GM23338 (cell line): Measurements from ENCODE around the gene C10orf105. TPM values are rescaled to one million over a fixed set of nuclear protein-coding genes. Genes with fewer than 3 reads are reported as not detected.
A peak's percentile ranks its signal among the peaks of the same experiment; 100 is the strongest.

Experiments used
- ATAC-seq: fragments of 200-7000 bp; cut with Tn5 transposase; 3 replicates; pipeline ENCODE4 v1.9.1; 2020
- DNase-seq: peaks from one replicate; pipeline ENCODE4 v3.0.0-alpha.2; 2015; ENCODE audit warnings: low spot score
- H2AFZ ChIP-seq: fragments of 200-600 bp; sonication (generic); 2 replicates; pipeline ENCODE4 v1.8.0; 2016; ENCODE audit warnings: antibody characterized with exemption, mild to moderate bottlenecking, moderate library complexity
- H3F3A ChIP-seq: fragments of 200-600 bp; sonication (generic); replicated peaks from 2 replicates; pipeline ENCODE4 v1.8.0; 2017; ENCODE audit warnings: antibody characterized with exemption, mixed run types, low read depth
- H3K27ac ChIP-seq: fragments of 200-600 bp; sonication (generic); 2 replicates; pipeline ENCODE4 v1.6.1; 2016; ENCODE audit warnings: low read depth
- H3K27me3 ChIP-seq: fragments of 200-600 bp; sonication (generic); 2 replicates; pipeline ENCODE4 v1.8.0; 2016; ENCODE audit warnings: mild to moderate bottlenecking, mixed run types, moderate library complexity; ENCODE audit not compliant: insufficient read depth
- H3K36me3 ChIP-seq: fragments of 200-600 bp; sonication (generic); 2 replicates; pipeline ENCODE4 v1.8.0; 2016; ENCODE audit warnings: mild to moderate bottlenecking; ENCODE audit not compliant: insufficient read depth
- H3K4me1 ChIP-seq: fragments of 200-600 bp; sonication (generic); 2 replicates; pipeline ENCODE4 v1.8.0; 2016; ENCODE audit warnings: mild to moderate bottlenecking, moderate library complexity; ENCODE audit not compliant: insufficient read depth
- H3K4me2 ChIP-seq: fragments of 200-600 bp; sonication (generic); 2 replicates; pipeline ENCODE4 v1.7.1; 2017; ENCODE audit warnings: mixed run types
- H3K4me3 ChIP-seq: fragments of 200-600 bp; sonication (generic); 2 replicates; pipeline ENCODE4 v1.6.1; 2016; ENCODE audit warnings: mixed run types
- H3K79me2 ChIP-seq: fragments of 200-600 bp; sonication (generic); replicated peaks from 2 replicates; pipeline ENCODE4 v1.8.0; 2017; ENCODE audit warnings: mild to moderate bottlenecking; ENCODE audit not compliant: insufficient read depth
- H3K9me2 ChIP-seq: fragments of 200-600 bp; sonication (generic); 2 replicates; pipeline ENCODE4 v1.8.0; 2017; ENCODE audit not compliant: insufficient read depth
- H4K20me1 ChIP-seq: fragments of 200-600 bp; sonication (generic); replicated peaks from 2 replicates; pipeline ENCODE4 v1.8.0; 2017; ENCODE audit warnings: mild to moderate bottlenecking; ENCODE audit not compliant: insufficient read depth
- H3K27ac Mint-ChIP-seq: 2 replicates; pipeline ENCODE4 v1.8.0; 2020; ENCODE audit warnings: inconsistent platforms, mild to moderate bottlenecking, moderate library complexity, mixed read lengths
- H3K27me3 Mint-ChIP-seq: 3 replicates; pipeline ENCODE4 v1.8.0; 2022; ENCODE audit warnings: low read depth, mild to moderate bottlenecking, moderate library complexity, mixed read lengths, inconsistent platforms; ENCODE audit not compliant: insufficient read depth, poor library complexity
- H3K36me3 Mint-ChIP-seq: 3 replicates; pipeline ENCODE4 v1.8.0; 2021; ENCODE audit warnings: low read depth, mild to moderate bottlenecking, inconsistent platforms, moderate library complexity, mixed read lengths
- H3K4me1 Mint-ChIP-seq: 3 replicates; pipeline ENCODE4 v1.8.0; 2020; ENCODE audit warnings: mild to moderate bottlenecking, inconsistent platforms, mixed read lengths
- H3K4me3 Mint-ChIP-seq: 3 replicates; pipeline ENCODE4 v1.8.0; 2021; ENCODE audit warnings: moderate library complexity, mild to moderate bottlenecking, inconsistent platforms, mixed read lengths
- H3K9me3 Mint-ChIP-seq: 3 replicates; pipeline ENCODE4 v1.8.0; 2020; ENCODE audit warnings: moderate library complexity, mild to moderate bottlenecking, inconsistent platforms, mixed read lengths
- CREB1 ChIP-seq: fragments of 250-450 bp; sonication (Bioruptor Pico); IDR thresholded peaks from 2 replicates; pipeline ENCODE4 v1.5.0; 2020; ENCODE audit warnings: low read depth, mild to moderate bottlenecking, moderate library complexity
- ETS1 ChIP-seq: IDR thresholded peaks from 2 replicates; pipeline ENCODE4 v1.6.1; 2016; ENCODE audit warnings: antibody characterized with exemption
- EZH2 ChIP-seq: fragments of 200-600 bp; sonication (generic); IDR thresholded peaks from one replicate; pipeline ENCODE4 v1.8.0; 2017; ENCODE audit warnings: antibody characterized with exemption, mild to moderate bottlenecking, low read depth; ENCODE audit not compliant: unreplicated experiment
- EZH2phosphoT487 ChIP-seq: fragments of 200-600 bp; sonication (generic); IDR thresholded peaks from one replicate; pipeline ENCODE4 v1.8.1; 2018; ENCODE audit warnings: antibody characterized with exemption; ENCODE audit not compliant: unreplicated experiment
- JUNB ChIP-seq: IDR thresholded peaks from one replicate; pipeline ENCODE4 v1.6.1; 2016; ENCODE audit warnings: antibody characterized with exemption; ENCODE audit not compliant: unreplicated experiment
- NANOG ChIP-seq: IDR thresholded peaks from 2 replicates; pipeline ENCODE4 v1.6.1; 2016; ENCODE audit warnings: antibody characterized with exemption, borderline replicate concordance
- POLR2AphosphoS5 ChIP-seq: IDR thresholded peaks from 2 replicates; pipeline ENCODE4 v1.6.1; 2016; ENCODE audit warnings: antibody characterized with exemption, low read depth
- REST ChIP-seq: IDR thresholded peaks from one replicate; pipeline ENCODE4 v1.6.1; 2018; ENCODE audit warnings: antibody characterized with exemption; ENCODE audit not compliant: unreplicated experiment
- STAT1 ChIP-seq: IDR thresholded peaks from one replicate; pipeline ENCODE4 v1.6.1; 2016; ENCODE audit warnings: antibody characterized with exemption; ENCODE audit not compliant: unreplicated experiment
- ZNF114 ChIP-seq: fragments of 250-450 bp; sonication (Bioruptor Pico); IDR thresholded peaks from 2 replicates; pipeline ENCODE4 v1.5.0; 2020; ENCODE audit warnings: mild to moderate bottlenecking, moderate library complexity
- ZNF331 ChIP-seq: fragments of 250-450 bp; sonication (Bioruptor Pico); IDR thresholded peaks from 2 replicates; pipeline ENCODE4 v1.5.0; 2020; ENCODE audit warnings: low read depth, mild to moderate bottlenecking, moderate library complexity
- polyA plus RNA-seq: library from polyadenylated mRNA; unstranded; fragments of >200 nt; fragmentation: Nextera tagmentation; extraction: Ambion mirVana; gene quantifications from 2 replicates; pipeline ENCODE4 v1.2.1, GENCODE V29; 2016
- total RNA-seq: library from RNA; depleted of rRNA; stranded (reverse); fragments of >200 nt; shearing (Covaris generic); gene quantifications from 2 replicates; pipeline ENCODE4 v1.2.3, GENCODE V29; 2014
- TF ChIP-seq, protein P1 (sequence below), 2 experiments: fragments of 200-600 bp in 1 of 2; sonication (generic) in 1 of 2; conservative IDR thresholded peaks; 2 replicates each; pipeline versions ENCODE4 v1.5.1 to v1.6.1; 2016 to 2017; ENCODE audit warnings: antibody characterized with exemption in 2 of 2, low read depth in 2 of 2, mild to moderate bottlenecking in 2 of 2, moderate library complexity in 1 of 2
- TF ChIP-seq, protein P2 (sequence below): fragments of 250-450 bp; sonication (Bioruptor Pico); IDR thresholded peaks from 2 replicates; pipeline ENCODE4 v1.5.0; 2020; ENCODE audit warnings: mild to moderate bottlenecking, moderate library complexity

The C10orf105 gene
- total and polyA plus RNA-seq, 2 experiments from 2014 or later = 0.15 to 0.17 TPM

- TF ChIP-seq ZNF114 (CRISPR knock-in tag) = no peak
- no peak for TF ChIP-seq CREB1 (CRISPR knock-in tag)
- TF ChIP-seq STAT1 = no peak
- no peak for TF ChIP-seq JUNB
- no peak for TF ChIP-seq REST
- no peak for TF ChIP-seq EZH2phosphoT487
- TF ChIP-seq ETS1 = no peak
- TF ChIP-seq EZH2 = no peak
- TF ChIP-seq, protein P1, sequence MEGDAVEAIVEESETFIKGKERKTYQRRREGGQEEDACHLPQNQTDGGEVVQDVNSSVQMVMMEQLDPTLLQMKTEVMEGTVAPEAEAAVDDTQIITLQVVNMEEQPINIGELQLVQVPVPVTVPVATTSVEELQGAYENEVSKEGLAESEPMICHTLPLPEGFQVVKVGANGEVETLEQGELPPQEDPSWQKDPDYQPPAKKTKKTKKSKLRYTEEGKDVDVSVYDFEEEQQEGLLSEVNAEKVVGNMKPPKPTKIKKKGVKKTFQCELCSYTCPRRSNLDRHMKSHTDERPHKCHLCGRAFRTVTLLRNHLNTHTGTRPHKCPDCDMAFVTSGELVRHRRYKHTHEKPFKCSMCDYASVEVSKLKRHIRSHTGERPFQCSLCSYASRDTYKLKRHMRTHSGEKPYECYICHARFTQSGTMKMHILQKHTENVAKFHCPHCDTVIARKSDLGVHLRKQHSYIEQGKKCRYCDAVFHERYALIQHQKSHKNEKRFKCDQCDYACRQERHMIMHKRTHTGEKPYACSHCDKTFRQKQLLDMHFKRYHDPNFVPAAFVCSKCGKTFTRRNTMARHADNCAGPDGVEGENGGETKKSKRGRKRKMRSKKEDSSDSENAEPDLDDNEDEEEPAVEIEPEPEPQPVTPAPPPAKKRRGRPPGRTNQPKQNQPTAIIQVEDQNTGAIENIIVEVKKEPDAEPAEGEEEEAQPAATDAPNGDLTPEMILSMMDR (conservative IDR thresholded peaks at IDR 0.05; ENCODE audit: low read depth in 2 of 2) = no peak
- no peak for TF ChIP-seq NANOG
- TF ChIP-seq POLR2AphosphoS5 = no peak
- TF ChIP-seq, protein P2, sequence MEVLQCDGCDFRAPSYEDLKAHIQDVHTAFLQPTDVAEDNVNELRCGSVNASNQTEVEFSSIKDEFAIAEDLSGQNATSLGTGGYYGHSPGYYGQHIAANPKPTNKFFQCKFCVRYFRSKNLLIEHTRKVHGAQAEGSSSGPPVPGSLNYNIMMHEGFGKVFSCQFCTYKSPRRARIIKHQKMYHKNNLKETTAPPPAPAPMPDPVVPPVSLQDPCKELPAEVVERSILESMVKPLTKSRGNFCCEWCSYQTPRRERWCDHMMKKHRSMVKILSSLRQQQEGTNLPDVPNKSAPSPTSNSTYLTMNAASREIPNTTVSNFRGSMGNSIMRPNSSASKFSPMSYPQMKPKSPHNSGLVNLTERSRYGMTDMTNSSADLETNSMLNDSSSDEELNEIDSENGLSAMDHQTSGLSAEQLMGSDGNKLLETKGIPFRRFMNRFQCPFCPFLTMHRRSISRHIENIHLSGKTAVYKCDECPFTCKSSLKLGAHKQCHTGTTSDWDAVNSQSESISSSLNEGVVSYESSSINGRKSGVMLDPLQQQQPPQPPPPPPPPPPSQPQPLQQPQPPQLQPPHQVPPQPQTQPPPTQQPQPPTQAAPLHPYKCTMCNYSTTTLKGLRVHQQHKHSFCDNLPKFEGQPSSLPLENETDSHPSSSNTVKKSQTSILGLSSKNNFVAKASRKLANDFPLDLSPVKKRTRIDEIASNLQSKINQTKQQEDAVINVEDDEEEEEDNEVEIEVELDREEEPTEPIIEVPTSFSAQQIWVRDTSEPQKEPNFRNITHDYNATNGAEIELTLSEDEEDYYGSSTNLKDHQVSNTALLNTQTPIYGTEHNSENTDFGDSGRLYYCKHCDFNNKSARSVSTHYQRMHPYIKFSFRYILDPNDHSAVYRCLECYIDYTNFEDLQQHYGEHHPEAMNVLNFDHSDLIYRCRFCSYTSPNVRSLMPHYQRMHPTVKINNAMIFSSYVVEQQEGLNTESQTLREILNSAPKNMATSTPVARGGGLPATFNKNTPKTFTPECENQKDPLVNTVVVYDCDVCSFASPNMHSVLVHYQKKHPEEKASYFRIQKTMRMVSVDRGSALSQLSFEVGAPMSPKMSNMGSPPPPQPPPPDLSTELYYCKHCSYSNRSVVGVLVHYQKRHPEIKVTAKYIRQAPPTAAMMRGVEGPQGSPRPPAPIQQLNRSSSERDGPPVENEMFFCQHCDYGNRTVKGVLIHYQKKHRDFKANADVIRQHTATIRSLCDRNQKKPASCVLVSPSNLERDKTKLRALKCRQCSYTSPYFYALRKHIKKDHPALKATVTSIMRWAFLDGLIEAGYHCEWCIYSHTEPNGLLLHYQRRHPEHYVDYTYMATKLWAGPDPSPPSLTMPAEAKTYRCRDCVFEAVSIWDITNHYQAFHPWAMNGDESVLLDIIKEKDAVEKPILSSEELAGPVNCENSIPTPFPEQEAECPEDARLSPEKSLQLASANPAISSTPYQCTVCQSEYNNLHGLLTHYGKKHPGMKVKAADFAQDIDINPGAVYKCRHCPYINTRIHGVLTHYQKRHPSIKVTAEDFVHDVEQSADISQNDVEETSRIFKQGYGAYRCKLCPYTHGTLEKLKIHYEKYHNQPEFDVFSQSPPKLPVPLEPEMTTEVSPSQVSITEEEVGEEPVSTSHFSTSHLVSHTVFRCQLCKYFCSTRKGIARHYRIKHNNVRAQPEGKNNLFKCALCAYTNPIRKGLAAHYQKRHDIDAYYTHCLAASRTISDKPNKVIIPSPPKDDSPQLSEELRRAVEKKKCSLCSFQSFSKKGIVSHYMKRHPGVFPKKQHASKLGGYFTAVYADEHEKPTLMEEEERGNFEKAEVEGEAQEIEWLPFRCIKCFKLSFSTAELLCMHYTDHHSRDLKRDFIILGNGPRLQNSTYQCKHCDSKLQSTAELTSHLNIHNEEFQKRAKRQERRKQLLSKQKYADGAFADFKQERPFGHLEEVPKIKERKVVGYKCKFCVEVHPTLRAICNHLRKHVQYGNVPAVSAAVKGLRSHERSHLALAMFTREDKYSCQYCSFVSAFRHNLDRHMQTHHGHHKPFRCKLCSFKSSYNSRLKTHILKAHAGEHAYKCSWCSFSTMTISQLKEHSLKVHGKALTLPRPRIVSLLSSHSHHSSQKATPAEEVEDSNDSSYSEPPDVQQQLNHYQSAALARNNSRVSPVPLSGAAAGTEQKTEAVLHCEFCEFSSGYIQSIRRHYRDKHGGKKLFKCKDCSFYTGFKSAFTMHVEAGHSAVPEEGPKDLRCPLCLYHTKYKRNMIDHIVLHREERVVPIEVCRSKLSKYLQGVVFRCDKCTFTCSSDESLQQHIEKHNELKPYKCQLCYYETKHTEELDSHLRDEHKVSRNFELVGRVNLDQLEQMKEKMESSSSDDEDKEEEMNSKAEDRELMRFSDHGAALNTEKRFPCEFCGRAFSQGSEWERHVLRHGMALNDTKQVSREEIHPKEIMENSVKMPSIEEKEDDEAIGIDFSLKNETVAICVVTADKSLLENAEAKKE (CRISPR knock-in tag) = no peak
- no peak for TF ChIP-seq ZNF331
- Mint-ChIP-seq H3K9me3 (no peaks in the 10 kb centered on the region), H3K4me3 (no peak overlapping the region), H3K36me3 (no peaks in the 10 kb centered on the region), H3K4me1 (peaks cover 4% of the 10 kb centered on the region; the same call in 2 of the 3 replicates), H3K27me3 (no peaks in the 10 kb centered on the region), H3K27ac (peak overlapping the region; percentile 48; the same call in 1 of the 2 replicates)
- no peak for DNase-seq
- Histone ChIP-seq H4K20me1 (no peaks in the 10 kb centered on the region), H3K27ac (no peak overlapping the region), H3K4me1 (no peaks in the 10 kb centered on the region), H3K9me2 (no peaks in the 10 kb centered on the region), H3K27me3 (no peaks in the 10 kb centered on the region), H3K79me2 (no peaks in the 10 kb centered on the region), H3F3A (no peaks in the 10 kb centered on the region), H3K4me3 (no peak overlapping the region), H3K36me3 (no peaks in the 10 kb centered on the region), H3K4me2 (no peak overlapping the region), H2AFZ (no peak overlapping the region)
- no peak for ATAC-seq
Measured at GRCh38 chr10:71697938-71698709, 21.5 kb downstream of the C10orf105 start.
